ENCODE measurements around the gene USP6NL.

The USP6NL gene

DNA sequence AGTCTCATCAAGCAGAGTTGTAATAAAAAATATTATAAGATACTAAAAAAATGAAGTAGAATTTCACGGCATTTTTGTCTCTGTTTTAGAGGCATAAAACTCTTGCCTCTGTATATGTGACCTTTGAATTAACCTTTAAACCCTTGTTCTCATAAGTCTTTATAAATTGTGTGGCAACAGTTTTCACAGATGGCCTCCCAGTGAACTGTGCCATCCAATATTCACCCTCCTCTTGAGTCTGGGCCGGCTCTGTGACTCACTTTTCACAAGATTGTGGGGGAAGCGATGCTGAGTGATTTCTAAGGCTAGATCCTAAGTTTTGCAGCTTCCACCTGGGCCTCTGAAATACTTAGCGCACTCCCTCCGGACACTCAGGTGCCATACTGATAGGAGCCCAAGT, 4.6 kb upstream of the USP6NL start:
- no peak for DNase-seq (ENCODE audit: low spot score)

DNA sequence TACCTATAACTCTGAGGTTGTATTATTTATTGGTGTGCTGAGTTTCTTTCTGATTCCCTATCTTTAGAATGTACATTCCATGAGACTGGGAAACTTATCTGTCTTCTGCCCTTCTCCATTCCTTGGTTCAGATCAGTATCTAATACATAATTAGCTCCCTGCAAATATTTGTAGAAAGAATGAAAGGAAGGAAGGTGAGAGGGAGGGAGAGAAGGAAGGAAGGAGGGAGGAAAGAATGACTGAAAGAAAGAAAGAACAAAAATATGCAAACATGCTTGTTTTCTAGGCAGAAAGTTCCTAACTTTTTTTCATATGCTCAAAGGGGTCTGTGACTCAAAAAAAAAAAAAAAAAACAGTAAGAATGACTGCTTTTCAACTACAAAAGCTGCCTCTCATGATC, 3.9 kb upstream of the USP6NL start:
- no peak for DNase-seq (ENCODE audit: low spot score)

DNA sequence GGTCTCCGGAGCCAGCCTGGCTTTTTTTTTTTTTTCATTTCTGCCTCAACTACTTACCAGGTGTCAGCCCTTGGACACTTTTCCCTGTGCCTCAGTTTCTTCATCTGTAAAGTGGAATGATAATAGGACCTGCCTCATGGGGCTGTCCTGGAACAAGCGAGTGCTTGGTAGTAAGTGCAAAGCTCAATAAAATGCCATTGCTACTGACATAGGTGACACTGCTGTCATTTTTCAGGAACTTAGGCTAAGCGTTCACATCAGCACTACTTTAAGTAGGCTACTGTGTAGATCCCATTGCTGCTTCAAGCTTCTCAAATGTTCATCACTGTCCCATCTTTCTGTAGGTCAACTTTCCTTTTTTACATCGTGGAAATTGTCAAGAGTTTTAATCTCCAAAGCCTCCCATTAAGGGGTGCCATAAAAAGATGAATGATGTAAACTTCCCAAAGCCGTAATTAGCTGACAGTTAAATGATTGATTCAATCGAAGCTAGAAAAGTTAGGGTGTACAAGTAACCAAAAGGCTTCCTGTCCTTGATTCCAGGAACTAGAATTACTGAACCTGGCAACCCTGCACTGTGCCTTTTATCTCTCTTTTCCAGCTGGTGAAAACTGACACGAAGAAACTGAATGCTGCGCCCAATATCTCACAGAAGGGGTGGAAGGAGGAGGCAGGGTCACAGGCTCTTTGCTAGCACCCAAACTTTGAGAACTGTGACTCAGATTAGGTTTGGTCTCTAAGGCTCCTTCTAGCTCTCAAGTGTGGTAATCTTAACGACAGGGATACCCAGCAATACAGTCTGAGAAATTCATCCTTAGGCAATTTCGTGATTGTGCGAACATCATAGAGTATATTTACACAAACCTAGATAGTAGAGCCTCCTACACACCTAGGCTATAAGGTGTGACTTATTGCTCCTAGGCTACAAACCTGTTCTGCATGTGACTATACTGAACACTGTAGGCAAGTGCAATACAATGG, 861 bp upstream of the USP6NL start:
- DNase-seq (ENCODE audit: low spot score), result no peak

DNA sequence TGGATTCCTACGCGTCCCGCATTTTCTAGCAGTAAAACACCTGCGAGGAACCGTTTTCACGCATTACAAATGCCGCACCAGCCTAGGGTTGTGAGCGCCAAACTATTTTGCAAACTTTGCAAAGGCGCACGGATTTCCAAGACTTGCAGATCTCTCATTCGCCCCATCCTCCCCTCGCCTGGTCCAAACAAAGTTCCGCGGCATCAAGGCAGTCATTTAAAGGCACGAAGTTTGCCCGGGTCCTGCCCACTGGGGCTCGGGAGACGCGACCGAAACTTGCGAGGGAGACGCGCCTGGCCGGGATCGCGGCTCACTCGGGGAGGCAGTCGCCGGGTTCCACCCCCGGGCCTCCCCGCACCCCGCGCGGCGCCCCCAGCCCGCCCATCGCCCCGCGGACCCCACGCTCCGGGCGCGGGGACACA, 613 bp downstream of the USP6NL start:
- peak; percentile 27 for DNase-seq (ENCODE audit: low spot score)

DNA sequence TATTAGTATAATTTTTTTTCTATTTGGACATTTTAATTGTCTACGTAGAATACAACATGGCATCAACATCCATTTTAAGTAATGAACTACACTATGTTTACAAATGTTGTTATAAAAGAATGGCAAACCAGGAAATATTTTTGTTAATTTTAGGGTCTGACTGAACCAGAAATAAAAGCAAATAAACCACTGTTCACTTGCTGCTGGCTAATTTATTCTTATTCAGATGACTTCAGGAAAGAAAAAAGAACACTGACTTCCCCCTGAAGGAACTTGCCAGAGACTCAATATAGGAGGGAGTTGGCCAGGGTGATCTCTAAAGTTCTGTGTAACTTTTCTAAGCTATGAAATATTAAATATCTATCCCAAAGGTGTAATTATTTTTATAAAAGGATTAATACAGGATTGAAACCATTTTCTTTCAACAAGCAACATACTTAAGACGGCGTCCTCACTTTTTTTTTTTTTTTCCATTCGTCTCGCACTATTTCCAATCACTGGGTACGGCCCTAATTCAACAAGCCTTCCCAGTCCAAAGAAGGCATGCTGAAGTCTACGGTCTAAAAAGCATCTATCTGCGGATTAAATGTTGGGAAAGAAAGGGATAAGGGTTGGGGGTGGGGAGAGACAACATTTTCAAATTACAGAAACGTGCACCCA, 1.2 kb downstream of the USP6NL start:
- DNase-seq (ENCODE audit: low spot score), result no peak

DNA sequence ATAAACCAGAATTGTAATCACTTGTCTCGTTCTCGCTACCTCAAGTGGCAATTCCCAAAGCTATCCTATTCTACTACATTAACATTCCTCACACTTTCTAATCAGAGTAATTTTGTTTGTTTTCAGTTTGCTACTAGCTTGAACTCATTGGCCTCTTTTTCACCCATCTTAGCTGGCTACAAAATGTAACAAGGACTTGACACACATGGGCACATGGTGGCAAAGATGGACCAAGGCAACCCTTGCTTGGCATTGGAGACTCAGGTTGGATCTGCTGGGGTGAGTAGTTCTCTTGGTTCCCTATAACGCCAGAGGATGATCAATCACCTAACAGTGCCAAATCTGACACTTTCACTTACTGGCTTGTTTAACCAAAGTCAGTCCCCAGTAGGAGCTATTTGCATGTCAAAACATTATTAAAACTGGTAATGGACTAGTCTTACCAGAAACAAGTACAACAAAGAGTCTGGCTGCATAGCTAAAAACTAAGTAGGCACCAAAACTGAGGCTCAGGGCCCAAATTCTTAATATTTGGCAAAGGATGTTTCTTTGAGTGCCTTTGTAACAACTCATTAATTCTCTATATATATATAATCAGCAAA, 1.9 kb downstream of the USP6NL start:
- DNase-seq (ENCODE audit: low spot score), result no peak

- no peak for DNase-seq (ENCODE audit: low spot score)
Measured at GRCh38 chr10:11609052-11609451, 2.4 kb downstream of the USP6NL start.

GRCh38 chr10:11608159-11609013, 3.1 kb downstream of the USP6NL start:
- no peak for DNase-seq (ENCODE audit: low spot score)

DNA sequence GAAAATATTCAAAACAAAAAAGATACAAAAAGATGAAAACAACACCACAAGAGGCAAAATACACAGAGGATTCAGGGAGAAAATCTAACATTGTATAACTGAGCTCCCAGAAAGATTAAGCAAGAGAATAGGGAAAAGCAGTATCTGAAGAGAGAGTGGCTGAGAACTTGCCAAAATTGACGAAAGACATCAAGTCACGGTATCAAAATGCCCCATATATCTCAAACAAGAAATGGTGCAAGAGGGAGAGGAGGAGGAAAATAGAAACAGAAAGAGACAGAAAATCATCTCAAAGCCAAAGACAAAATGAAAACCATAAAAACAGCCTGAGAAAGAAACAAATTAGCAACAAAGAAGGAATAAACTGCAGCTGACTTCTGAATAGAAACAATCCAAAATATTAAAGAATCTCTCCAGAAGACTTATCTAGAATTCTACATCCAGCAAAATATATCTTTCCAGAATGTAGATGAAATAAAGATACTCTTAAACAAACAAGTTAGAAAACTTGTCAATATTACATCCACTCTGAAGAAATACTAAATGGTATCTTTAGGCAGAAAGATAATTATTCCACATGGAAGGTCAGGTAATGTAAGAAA, 5.5 kb downstream of the USP6NL start:
- no peak for DNase-seq (ENCODE audit: low spot score)

DNA sequence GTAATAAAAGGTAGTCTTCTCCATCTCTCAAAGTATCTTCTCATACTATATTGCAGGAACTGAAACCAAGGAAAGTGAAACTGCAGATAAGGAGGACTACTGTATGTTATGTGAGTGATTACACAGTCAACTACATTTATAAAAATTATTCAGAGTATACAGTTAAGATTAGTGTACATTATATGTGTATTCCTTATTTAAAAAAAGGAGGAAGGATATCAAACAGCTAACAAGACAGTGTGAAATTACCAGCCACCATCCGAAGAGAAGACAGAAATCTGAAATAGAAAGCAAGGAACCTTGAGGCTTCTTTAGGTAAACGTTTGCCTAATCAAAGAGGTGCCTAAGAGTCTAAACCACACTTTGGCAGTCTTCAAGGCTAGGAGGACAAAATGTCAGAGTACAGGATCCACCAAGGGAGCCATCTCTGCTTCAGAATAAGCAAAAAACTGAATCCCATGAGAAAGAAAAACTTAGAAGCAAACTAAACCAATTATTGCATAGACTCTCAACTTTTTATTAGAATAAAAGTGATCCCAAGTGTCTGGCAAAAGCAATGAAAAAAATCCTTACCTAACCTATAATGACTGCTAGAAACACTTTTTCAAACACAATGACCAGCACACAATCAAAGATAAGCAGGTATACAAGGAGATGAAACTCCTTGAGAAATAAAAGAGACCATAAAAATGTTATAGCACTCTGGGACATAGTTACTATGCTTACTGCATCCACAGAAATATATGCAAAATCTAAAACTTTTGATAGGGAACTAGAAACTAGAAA, 6.4 kb downstream of the USP6NL start:
- no peak for DNase-seq (ENCODE audit: low spot score)

- DNase-seq (ENCODE audit: low spot score), result no peak
Measured at GRCh38 chr10:11603741-11604140, 7.7 kb downstream of the USP6NL start.

GRCh38 chr10:11602919-11603523, 8.4 kb downstream of the USP6NL start:
- DNase-seq (ENCODE audit: low spot score), result peak; percentile 56

DNA sequence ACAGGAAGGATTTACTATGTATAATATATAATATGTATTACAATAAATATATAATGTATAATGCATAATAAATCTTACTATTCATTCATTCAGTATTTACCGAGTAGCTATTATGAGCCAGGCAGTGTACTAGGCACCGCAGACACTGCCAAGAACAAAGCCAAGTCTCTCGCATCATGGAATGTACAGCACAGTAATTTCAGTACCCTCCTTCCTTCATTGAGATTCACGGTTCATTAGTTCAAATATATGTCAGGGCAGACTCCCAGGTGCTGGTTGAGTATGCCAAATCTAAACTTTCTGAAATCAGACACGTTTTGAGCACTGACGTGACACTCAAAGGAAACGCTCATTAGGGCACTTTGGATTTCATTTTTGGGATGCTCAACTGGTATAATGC, 9.1 kb downstream of the USP6NL start:
- no peak for DNase-seq (ENCODE audit: low spot score)

DNA sequence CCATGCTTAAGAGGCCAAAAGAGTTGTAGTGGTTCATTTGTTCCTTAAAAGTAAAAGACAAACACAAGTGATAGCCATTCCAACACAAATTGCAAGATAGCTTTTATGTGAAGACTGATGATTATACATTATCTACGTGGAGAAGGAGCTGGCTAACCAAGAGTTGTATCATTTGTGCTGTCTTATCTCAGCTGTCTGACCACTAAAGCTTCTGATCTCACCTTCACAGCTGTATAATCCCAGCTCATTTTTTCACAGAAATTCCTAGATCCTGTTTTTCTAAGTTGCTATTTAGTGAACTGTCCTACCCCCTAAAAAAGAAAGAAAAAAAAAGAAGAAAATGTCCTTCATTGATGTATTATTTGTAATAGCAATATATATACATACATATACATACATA, 9.8 kb downstream of the USP6NL start:
- no peak for DNase-seq (ENCODE audit: low spot score)

DNA sequence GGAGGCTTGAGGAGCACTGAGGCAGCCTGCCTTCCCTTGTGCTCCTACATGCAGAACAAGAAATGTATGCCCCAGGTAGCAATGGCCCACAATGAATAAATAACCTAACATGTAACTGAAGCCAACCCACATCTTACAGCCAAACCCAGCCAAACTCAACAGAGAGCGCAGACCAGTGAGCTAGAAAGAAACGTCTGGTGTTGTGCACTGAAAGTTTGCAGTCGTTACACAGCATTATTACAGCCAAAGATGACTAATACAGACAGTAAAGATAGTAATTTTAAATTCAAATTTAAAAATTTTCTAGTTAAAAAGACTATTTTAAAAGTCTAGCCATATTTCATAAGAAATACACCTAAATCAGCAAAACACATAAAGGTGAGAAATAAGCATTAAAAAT, 11.2 kb downstream of the USP6NL start:
- DNase-seq (ENCODE audit: low spot score), result no peak

DNA sequence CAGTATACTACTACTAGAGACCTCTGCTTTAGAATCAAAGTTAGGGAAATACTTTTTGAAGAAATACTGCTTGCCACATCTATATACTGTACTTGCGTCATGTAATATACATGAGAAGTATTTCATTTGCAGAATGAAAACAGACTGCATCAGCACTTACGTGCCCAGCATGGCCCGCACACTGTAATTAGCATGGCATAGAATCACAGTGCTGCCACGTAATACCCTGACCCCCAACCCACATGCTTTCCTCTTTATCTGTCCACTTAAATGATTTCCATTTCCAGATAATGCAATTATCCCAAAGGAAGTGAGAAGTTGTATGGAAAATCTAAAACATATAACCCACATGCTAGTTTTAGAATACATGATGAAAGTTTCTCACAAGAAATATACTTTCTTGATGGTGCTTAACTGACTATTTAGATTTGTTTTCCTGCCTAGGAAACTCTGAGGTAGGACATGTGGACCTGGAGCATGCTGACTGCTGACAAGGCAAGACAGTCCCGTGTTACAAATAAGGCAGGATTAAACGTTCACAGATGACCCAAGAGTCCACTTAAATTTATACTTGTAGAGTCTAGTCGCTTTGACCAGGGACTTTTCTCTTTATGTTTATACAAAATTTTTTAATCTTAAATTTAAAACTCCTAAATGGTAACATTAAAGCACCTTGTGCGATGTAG, 12.6 kb downstream of the USP6NL start:
- no peak for DNase-seq (ENCODE audit: low spot score)

- DNase-seq (ENCODE audit: low spot score), result no peak
Measured at GRCh38 chr10:11597470-11597869, 14.0 kb downstream of the USP6NL start.

- no peak for DNase-seq (ENCODE audit: low spot score)
Measured at GRCh38 chr10:11595395-11595692, 16.1 kb downstream of the USP6NL start.

- no peak for DNase-seq (ENCODE audit: low spot score)
Measured at GRCh38 chr10:11594589-11595394, 16.7 kb downstream of the USP6NL start.
